ENCODE results near the gene DGKD.

DNA sequence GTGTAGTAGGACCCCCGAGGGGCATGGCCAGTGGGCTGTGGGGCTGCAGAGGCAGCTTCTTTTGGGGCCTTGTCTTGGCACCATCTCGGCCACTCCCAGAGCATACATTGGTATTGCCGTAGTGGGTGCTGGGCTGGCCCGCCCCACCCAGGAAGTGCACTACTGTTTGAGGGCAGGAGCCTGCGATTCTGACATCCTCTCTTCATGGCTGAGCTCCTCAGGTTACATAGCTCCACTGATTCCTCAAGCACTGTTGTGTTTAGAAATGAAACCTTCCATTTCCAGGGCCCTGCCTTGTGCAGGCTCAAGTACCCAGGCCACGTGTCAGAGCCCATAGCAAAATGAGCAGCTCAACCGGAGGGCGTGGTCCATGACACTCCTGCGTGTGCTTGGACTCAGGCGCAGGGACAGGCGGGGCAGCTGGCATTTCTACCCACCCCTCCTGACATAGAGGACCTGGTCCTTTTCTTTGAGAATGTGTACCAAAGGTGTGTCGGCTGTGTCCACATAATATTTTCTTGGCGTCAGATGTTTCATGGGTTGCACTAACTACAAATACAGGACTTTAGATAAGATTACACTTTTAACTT lies 67.9 kb downstream of the DGKD start:
- no peak for TF ChIP-seq CTCF (IDR thresholded peaks at IDR 0.05; ENCODE audit: insufficient read depth, low read depth, low read length)
- no peak for TF ChIP-seq EZH2 (IDR thresholded peaks at IDR 0.05; ENCODE audit: insufficient read depth, low read length)
